IMR-90 (cell line): Measurements from ENCODE around the gene IL16. TPM values are rescaled to one million over a fixed set of nuclear protein-coding genes. Genes with fewer than 3 reads are reported as not detected.

Source experiments
- ATAC-seq: fragments of 200-7000 bp; cut with Tn5 transposase; 2 replicates; pipeline ENCODE4 v1.9.1; 2020; ENCODE audit warnings: low read depth, mild to moderate bottlenecking, moderate library complexity
- BruUV-seq: library from RNA; stranded (reverse); fragments of 400-500 nt; replicated peaks from 2 replicates; lab custom pipeline; 2021; lab: Mats Ljungman, UMichigan
- CTCF ChIA-PET: fragments of 300-600 bp; formaldehyde crosslinking; extraction: SDS; loops from one replicate; lab custom pipeline; 2021; ENCODE audit warnings: antibody characterized with exemption; lab: Yijun Ruan, JAX
- POLR2A ChIA-PET: fragments of 300-600 bp; sonication (Branson Sonifier 250); formaldehyde crosslinking; loops from one replicate; lab custom pipeline; 2022; ENCODE audit warnings: antibody characterized with exemption; ENCODE audit not compliant: unreplicated experiment; lab: Charles Lee
- DNase-seq: peaks from one replicate; pipeline ENCODE4 v3.0.0; 2013
- H2AFZ ChIP-seq: replicated peaks from 2 replicates; pipeline ENCODE3; 2013; ENCODE audit warnings: low read length, mild to moderate bottlenecking; ENCODE audit not compliant: poor library complexity
- H2AK5ac ChIP-seq: 2 replicates; pipeline ENCODE4 v1.6.1; 2013; ENCODE audit warnings: low read depth, low read length, inconsistent platforms
- H2AK9ac ChIP-seq: replicated peaks from 2 replicates; pipeline ENCODE3; 2013; ENCODE audit warnings: mild to moderate bottlenecking, low read depth, low read length, moderate library complexity; ENCODE audit not compliant: poor library complexity
- H2BK120ac ChIP-seq: 2 replicates; pipeline ENCODE4 v1.6.1; 2013; ENCODE audit warnings: low read depth, low read length, inconsistent platforms
- H2BK15ac ChIP-seq: 3 replicates; pipeline ENCODE4 v1.6.1; 2013; ENCODE audit warnings: low read depth, low read length, inconsistent platforms
- H2BK20ac ChIP-seq: 2 replicates; pipeline ENCODE4 v1.6.1; 2013; ENCODE audit warnings: low read depth, mild to moderate bottlenecking, inconsistent platforms, low read length, moderate library complexity
- H2BK5ac ChIP-seq: 2 replicates; pipeline ENCODE4 v1.6.1; 2013; ENCODE audit warnings: mild to moderate bottlenecking, low read depth, low read length, inconsistent platforms; ENCODE audit not compliant: poor library complexity, severe bottlenecking
- H3K14ac ChIP-seq: replicated peaks from 2 replicates; pipeline ENCODE4 v1.6.1; 2013; ENCODE audit warnings: low read depth, low read length, inconsistent platforms
- H3K18ac ChIP-seq: 2 replicates; pipeline ENCODE4 v1.6.1; 2013; ENCODE audit warnings: low read depth, low read length, control low read depth
- H3K23ac ChIP-seq: 2 replicates; pipeline ENCODE4 v1.6.1; 2013; ENCODE audit warnings: low read depth, low read length, inconsistent platforms
- H3K27ac ChIP-seq: 2 replicates; pipeline ENCODE4 v1.5.1; 2013; ENCODE audit warnings: mild to moderate bottlenecking, control low read depth, low read length; ENCODE audit not compliant: insufficient read depth
- H3K27me3 ChIP-seq: 2 replicates; pipeline ENCODE4 v1.6.1; 2013; ENCODE audit warnings: low read length; ENCODE audit not compliant: control insufficient read depth, insufficient read depth
- H3K36me3 ChIP-seq: 2 replicates; pipeline ENCODE4 v1.6.1; 2013; ENCODE audit warnings: low read length, mixed read lengths; ENCODE audit not compliant: control insufficient read depth, insufficient read depth
- H3K4ac ChIP-seq: 2 replicates; pipeline ENCODE4 v1.6.1; 2013; ENCODE audit warnings: low read depth, low read length, inconsistent platforms
- H3K4me1 ChIP-seq: 2 replicates; pipeline ENCODE4 v1.6.1; 2013; ENCODE audit warnings: low read length, mixed read lengths; ENCODE audit not compliant: control insufficient read depth, insufficient read depth
- H3K4me2 ChIP-seq: 2 replicates; pipeline ENCODE4 v1.6.1; 2013; ENCODE audit warnings: low read depth, mild to moderate bottlenecking, control low read depth, low read length, moderate library complexity
- H3K4me3 ChIP-seq: 2 replicates; pipeline ENCODE4 v1.5.1; 2013; ENCODE audit warnings: low read depth, mild to moderate bottlenecking, control low read depth, low read length, moderate library complexity; ENCODE audit not compliant: insufficient read depth
- H3K56ac ChIP-seq: 2 replicates; pipeline ENCODE4 v1.6.1; 2013; ENCODE audit warnings: low read length, inconsistent platforms; ENCODE audit not compliant: insufficient read depth; ENCODE audit errors: extremely low read depth
- H3K79me1 ChIP-seq, 2 experiments: 2 replicates each; pipeline ENCODE4 v1.6.1; 2013; ENCODE audit warnings: low read length in 2 of 2, inconsistent platforms in 1 of 2, low read depth in 1 of 2
- H3K9ac ChIP-seq: 2 replicates; pipeline ENCODE4 v1.6.1; 2013; ENCODE audit warnings: low read depth, low read length, control low read depth
- H3K9me1 ChIP-seq: 2 replicates; pipeline ENCODE4 v1.6.1; 2013; ENCODE audit warnings: low read length, inconsistent platforms; ENCODE audit not compliant: insufficient read depth
- H3K9me3 ChIP-seq: 2 replicates; pipeline ENCODE4 v1.6.1; 2013; ENCODE audit warnings: low read length; ENCODE audit not compliant: control insufficient read depth, insufficient read depth
- H4K20me1 ChIP-seq: 2 replicates; pipeline ENCODE4 v1.6.1; 2013; ENCODE audit warnings: low read length, inconsistent platforms; ENCODE audit not compliant: insufficient read depth
- H4K5ac ChIP-seq: 2 replicates; pipeline ENCODE4 v1.6.1; 2013; ENCODE audit warnings: mild to moderate bottlenecking, low read depth, low read length, control low read depth
- H4K8ac ChIP-seq, 2 experiments: 2 replicates each; pipeline ENCODE4 v1.6.1; 2013; ENCODE audit warnings: low read depth in 2 of 2, low read length in 2 of 2, control low read depth in 1 of 2, inconsistent platforms in 1 of 2
- H4K91ac ChIP-seq: 2 replicates; pipeline ENCODE4 v1.6.1; 2013; ENCODE audit warnings: low read depth, low read length, inconsistent platforms; ENCODE audit not compliant: insufficient read depth
- BHLHE40 ChIP-seq: fragments of 150-350 bp; IDR thresholded peaks from 2 replicates; pipeline ENCODE4 v1.6.1; 2016; ENCODE audit warnings: mild to moderate bottlenecking, low read depth, low read length
- CEBPB ChIP-seq: IDR thresholded peaks from 2 replicates; pipeline ENCODE4 v1.6.1; 2012; ENCODE audit warnings: low read depth, low read length, improper control_type of control experiment
- CHD1 ChIP-seq: IDR thresholded peaks from 2 replicates; pipeline ENCODE4 v1.6.1; 2012; ENCODE audit warnings: low read depth, low read length, improper control_type of control experiment
- CTCF ChIP-seq: conservative IDR thresholded peaks from 2 replicates; pipeline ENCODE4 v1.5.1; 2012; ENCODE audit warnings: mild to moderate bottlenecking, low read depth, low read length, improper control_type of control experiment
- FOS ChIP-seq: fragments of 150-350 bp; IDR thresholded peaks from 2 replicates; pipeline ENCODE4 v1.6.1; 2016; ENCODE audit warnings: low read depth, low read length
- MAFK ChIP-seq: IDR thresholded peaks from 2 replicates; pipeline ENCODE4 v1.6.1; 2012; ENCODE audit warnings: low read depth, low read length, improper control_type of control experiment
- MAZ ChIP-seq: IDR thresholded peaks from 2 replicates; pipeline ENCODE4 v1.6.1; 2012; ENCODE audit warnings: low read depth, mild to moderate bottlenecking, low read length, improper control_type of control experiment, moderate library complexity, borderline replicate concordance
- MXI1 ChIP-seq: IDR thresholded peaks from 2 replicates; pipeline ENCODE4 v1.6.1; 2012; ENCODE audit warnings: low read depth, mild to moderate bottlenecking, low read length, moderate library complexity, borderline replicate concordance
- NFE2L2 ChIP-seq: fragments of 150-350 bp; IDR thresholded peaks from 2 replicates; pipeline ENCODE4 v1.6.1; 2016; ENCODE audit warnings: low read depth, mild to moderate bottlenecking, low read length
- POLR2A ChIP-seq: IDR thresholded peaks from 2 replicates; pipeline ENCODE4 v1.6.1; 2012; ENCODE audit warnings: mild to moderate bottlenecking, low read depth, low read length
- RAD21 ChIP-seq: IDR thresholded peaks from 2 replicates; pipeline ENCODE4 v1.6.1; 2012; ENCODE audit warnings: low read length, improper control_type of control experiment
- RCOR1 ChIP-seq: IDR thresholded peaks from 2 replicates; pipeline ENCODE4 v1.6.1; 2012; ENCODE audit warnings: mild to moderate bottlenecking, low read length, improper control_type of control experiment; ENCODE audit not compliant: insufficient replicate concordance
- RFX5 ChIP-seq: IDR thresholded peaks from 2 replicates; pipeline ENCODE4 v1.8.0; 2012; ENCODE audit warnings: low read depth, mild to moderate bottlenecking, low read length, moderate library complexity
- SMC3 ChIP-seq: fragments of 150-350 bp; IDR thresholded peaks from 2 replicates; pipeline ENCODE4 v1.6.1; 2016; ENCODE audit warnings: low read depth, mild to moderate bottlenecking, antibody characterized with exemption, low read length, moderate library complexity
- USF2 ChIP-seq: fragments of 150-350 bp; IDR thresholded peaks from 2 replicates; pipeline ENCODE4 v1.6.1; 2017; ENCODE audit warnings: mild to moderate bottlenecking, antibody characterized with exemption, low read length, low read depth
- WGBS, 2 experiments: methylation state at CpG; one replicate each; pipeline versions ENCODE4 v1.1.5 to v1.1.7; 2013; ENCODE audit warnings: missing lambda C conversion rate in 2 of 2; ENCODE audit not compliant: insufficient read length in 1 of 2; ENCODE audit errors: extremely low coverage in 2 of 2; 5-methylcytosine and 5-hydroxymethylcytosine counted together
- dilution Hi-C: fragments of 300-500 bp; cut with HindIII; formaldehyde crosslinking; loops from one replicate; pipeline ENCODE4 v1.14.3; 2018; ENCODE audit warnings: low sequenced_read_pairs; ENCODE audit not compliant: unreplicated experiment
- in situ Hi-C: fragments of 300-500 bp; cut with MboI; formaldehyde crosslinking; loops from 3 replicates; pipeline ENCODE4 v1.14.3; 2019; ENCODE audit warnings: low sequenced_read_pairs, inconsistent platforms, mixed read lengths
- intact Hi-C: fragments of 100-400 bp; cut with micrococcal nuclease; formaldehyde crosslinking; loops from 2 replicates; pipeline ENCODE4 v1.10.0; 2022
- polyA plus RNA-seq, 3 experiments: library from polyadenylated mRNA; depleted of rRNA; stranded (reverse); fragments of >200 nt; gene quantifications; 2 replicates each; pipeline ENCODE4 v1.2.3, GENCODE V29; 2012; ENCODE audit warnings: low replicate concordance in 1 of 3
- total RNA-seq: library from RNA; depleted of rRNA; stranded (reverse); fragments of >200 nt; gene quantifications from 2 replicates; pipeline ENCODE4 v1.2.3, GENCODE V29; 2012

The IL16 gene
- total and polyA plus RNA-seq, 2 of the 4 experiments (the other 2 are of a cell fraction), result 0.18 to 0.27 TPM

GRCh38 chr15:81301815-81302399, 105.2 kb downstream of the IL16 start:
- no peaks in the 10 kb centered on the region for H3K9me3 ChIP-seq
- H3K23ac ChIP-seq, result no peak overlapping the region
- H3K4me2 ChIP-seq, result no peak overlapping the region
- ChIA-PET POLR2A (no interaction called here), CTCF (interaction anchor here (1.2 kb wide), 1 partner anchor 9 kb away, joined by 3 read pairs; no protein-coding TSS in a partner anchor)
- H3K9ac ChIP-seq, result no peak overlapping the region
- no peak overlapping the region for H2AFZ ChIP-seq
- dilution Hi-C loops (no loop called here), intact Hi-C loops (no loop called here), in situ Hi-C loops (no loop called here)
- no peak overlapping the region for H3K14ac ChIP-seq
- DNase-seq, result no peak
- peaks cover 29% of the 10 kb centered on the region; the same call in 1 of the 2 replicates for H3K36me3 ChIP-seq
- H4K20me1 ChIP-seq, result no peaks in the 10 kb centered on the region
- H3K27me3 ChIP-seq, result no peaks in the 10 kb centered on the region
- no peak overlapping the region for H3K56ac ChIP-seq
- WGBS, 2 experiments, result no CpG with 5 or more reads among the region's 5 CpGs
- H2BK120ac ChIP-seq, result no peak overlapping the region
- no peak overlapping the region for H4K8ac ChIP-seq
- no peak overlapping the region for H2BK15ac ChIP-seq
- H2BK5ac ChIP-seq, result no peak overlapping the region
- TF ChIP-seq FOS, result no peak
- no peak for TF ChIP-seq RFX5
- no peak for TF ChIP-seq BHLHE40
- no peak for TF ChIP-seq MAFK
- no peak for TF ChIP-seq CEBPB
- TF ChIP-seq MXI1, result no peak
- TF ChIP-seq RAD21, result no peak
- TF ChIP-seq POLR2A, result no peak
- TF ChIP-seq CTCF, result no peak
- no peak for TF ChIP-seq NFE2L2
- no peak for TF ChIP-seq SMC3
- no peak for TF ChIP-seq USF2
- no peak for TF ChIP-seq RCOR1
- TF ChIP-seq MAZ, result no peak
- TF ChIP-seq CHD1, result no peak
- H3K4ac ChIP-seq, result no peak overlapping the region
- no peak overlapping the region for H2AK9ac ChIP-seq
- no peak overlapping the region for H3K18ac ChIP-seq
- H3K27ac ChIP-seq, result no peak overlapping the region
- H2AK5ac ChIP-seq, result no peak overlapping the region
- no TSS peak for BruUV-seq
- H4K5ac ChIP-seq, result no peak overlapping the region
- no peak overlapping the region for H3K4me3 ChIP-seq
- ATAC-seq, result no peak
- H2BK20ac ChIP-seq, result no peak overlapping the region
- peaks cover 8% of the 10 kb centered on the region for H3K9me1 ChIP-seq
- peaks cover 2% of the 10 kb centered on the region for H3K4me1 ChIP-seq
- no peaks in the 10 kb centered on the region for H3K79me1 ChIP-seq
- H4K91ac ChIP-seq, result no peak overlapping the region
